HepG2 (cell line): ENCODE measurements around the gene RPS6KA2. TPM values are rescaled to one million over a fixed set of nuclear protein-coding genes. Genes with fewer than 3 reads are reported as not detected.

ENCODE experiments used
- BATF2 ChIP-seq: sonication (generic); formaldehyde crosslinking; IDR thresholded peaks from 2 replicates; pipeline ENCODE4 v1.8.0; 2022; ENCODE audit warnings: mild to moderate bottlenecking, missing genetic modification reagents, moderate library complexity
- BORCS8-MEF2B ChIP-seq: sonication (generic); formaldehyde crosslinking; IDR thresholded peaks from 2 replicates; pipeline ENCODE4 v1.8.0; 2022; ENCODE audit warnings: mild to moderate bottlenecking, missing genetic modification reagents
- CREB1 ChIP-seq, 2 experiments: fragments of 450-650 bp in 1 of 2; IDR thresholded peaks; 2 replicates each; pipeline ENCODE4 v1.6.1; 2016 to 2017; ENCODE audit warnings: control low read depth in 1 of 2, mild to moderate bottlenecking in 1 of 2, missing compliant biosample characterization in 1 of 2, missing genetic modification characterization in 1 of 2
- DMTF1 ChIP-seq: sonication (generic); formaldehyde crosslinking; IDR thresholded peaks from 2 replicates; pipeline ENCODE4 v1.4.0; 2020; ENCODE audit warnings: mild to moderate bottlenecking, missing genetic modification reagents
- ESRRA ChIP-seq: sonication (generic); formaldehyde crosslinking; IDR thresholded peaks from 2 replicates; pipeline ENCODE4 v1.5.1; 2020; ENCODE audit warnings: mild to moderate bottlenecking, low read depth, missing genetic modification reagents
- GATAD2A ChIP-seq: IDR thresholded peaks from 2 replicates; pipeline ENCODE4 v1.6.1; 2016
- HMG20B ChIP-seq: conservative IDR thresholded peaks from 2 replicates; pipeline ENCODE4 v1.6.1; 2016; ENCODE audit warnings: missing genetic modification reagents, missing compliant biosample characterization
- HOXA5 ChIP-seq: sonication (generic); formaldehyde crosslinking; IDR thresholded peaks from 2 replicates; pipeline ENCODE4 v1.4.0; 2020; ENCODE audit warnings: missing genetic modification reagents
- IKZF5 ChIP-seq: IDR thresholded peaks from 2 replicates; pipeline ENCODE4 v1.6.1; 2018; ENCODE audit warnings: missing genetic modification reagents, mild to moderate bottlenecking, missing compliant biosample characterization
- IRF2 ChIP-seq: IDR thresholded peaks from 2 replicates; pipeline ENCODE4 v1.6.1; 2018; ENCODE audit warnings: missing genetic modification reagents, missing compliant biosample characterization
- MATR3 ChIP-seq: sonication (generic); formaldehyde crosslinking; IDR thresholded peaks from 2 replicates; pipeline ENCODE4 v1.4.0; 2020; ENCODE audit warnings: missing genetic modification reagents
- MNT ChIP-seq: fragments of 450-650 bp; IDR thresholded peaks from 2 replicates; pipeline ENCODE4 v1.6.1; 2016
- PHF8 ChIP-seq: sonication (generic); formaldehyde crosslinking; IDR thresholded peaks from 2 replicates; pipeline ENCODE4 v1.5.0; 2020; ENCODE audit warnings: missing genetic modification reagents
- SOX5 ChIP-seq: IDR thresholded peaks from 2 replicates; pipeline ENCODE4 v1.6.1; 2016; ENCODE audit warnings: borderline replicate concordance
- STAT6 ChIP-seq: sonication (generic); formaldehyde crosslinking; IDR thresholded peaks from 2 replicates; pipeline ENCODE4 v1.4.0; 2020; ENCODE audit warnings: missing genetic modification reagents, mild to moderate bottlenecking, borderline replicate concordance
- XBP1 ChIP-seq: sonication (generic); formaldehyde crosslinking; IDR thresholded peaks from 2 replicates; pipeline ENCODE4 v1.5.0; 2020; ENCODE audit warnings: missing genetic modification reagents
- ZKSCAN8 ChIP-seq: IDR thresholded peaks from 2 replicates; pipeline ENCODE4 v1.6.1; 2016; ENCODE audit warnings: borderline replicate concordance, missing genetic modification reagents, missing compliant biosample characterization
- ZNF264 ChIP-seq: sonication (generic); formaldehyde crosslinking; IDR thresholded peaks from 2 replicates; pipeline ENCODE4 v1.4.0; 2020; ENCODE audit warnings: missing genetic modification reagents
- ZNF740 ChIP-seq: sonication (generic); formaldehyde crosslinking; IDR thresholded peaks from 2 replicates; pipeline ENCODE4 v1.4.0; 2020; ENCODE audit warnings: missing genetic modification reagents
- ZNF781 ChIP-seq: sonication (generic); formaldehyde crosslinking; IDR thresholded peaks from 2 replicates; pipeline ENCODE4 v1.5.1; 2020; ENCODE audit warnings: borderline replicate concordance, mild to moderate bottlenecking, missing genetic modification reagents; ENCODE audit errors: not compliant biosample characterization
- polyA plus RNA-seq, 8 experiments: library from polyadenylated mRNA; depleted of rRNA in 3 of 8; stranded (reverse) in 7 of 8; unstranded in 1 of 8; fragments of >200 nt; fragmentation: Illumina TruSeq in 4 of 8; extraction: Trizol in 4 of 8; gene quantifications; 2 replicates each; pipeline versions ENCODE4 v1.2.1 to v1.2.3, GENCODE V29; 2011 to 2016; ENCODE audit warnings: low read depth in 4 of 8, missing spikeins in 1 of 8, mixed read lengths in 1 of 8; ENCODE audit not compliant: insufficient read depth in 1 of 8
- total RNA-seq, 5 experiments: library from RNA; depleted of rRNA; stranded (reverse); fragments of >200 nt; fragmentation: Illumina TruSeq; extraction: Trizol; gene quantifications; 2 replicates each; pipeline ENCODE4 v1.2.3, GENCODE V29; 2016; ENCODE audit warnings: low read depth in 1 of 5

The RPS6KA2 gene
- total and polyA plus RNA-seq, 2 of the 13 experiments (the other 11 are each of a cell fraction or from before 2014, with no cell fraction given), result 0.22 to 0.38 TPM

- peak; percentile 64; the same call in 1 of the 2 replicates for TF ChIP-seq ZKSCAN8 (CRISPR knock-in tag)
- peak; percentile 77; the same call in 1 of the 2 replicates for TF ChIP-seq BORCS8-MEF2B
- peak; percentile 66 for TF ChIP-seq HOXA5 (CRISPR knock-in tag)
- TF ChIP-seq IKZF5 (CRISPR knock-in tag), result peak; percentile 81; the same call in 1 of the 2 replicates
- peak; percentile 78; the same call in 1 of the 2 replicates for TF ChIP-seq ESRRA (CRISPR knock-in tag)
- TF ChIP-seq ZNF264 (CRISPR knock-in tag), result 0 out of 2 replicates have a peak, but pooled peaks have one; percentile 41
- 0 out of 2 replicates have a peak, but pooled peaks have one; percentile 1 for TF ChIP-seq PHF8
- no peak for TF ChIP-seq MATR3 (CRISPR knock-in tag)
- TF ChIP-seq STAT6, result 0 out of 2 replicates have a peak, but pooled peaks have one; percentile 63
- TF ChIP-seq GATAD2A, result peak; percentile 92
- TF ChIP-seq HMG20B (CRISPR knock-in tag), result 0 out of 2 replicates have a peak, but pooled peaks have one; percentile 20
- peak; percentile 85 for TF ChIP-seq IRF2
- no peak for TF ChIP-seq ZNF740 (CRISPR knock-in tag)
- TF ChIP-seq DMTF1, result 0 out of 2 replicates have a peak, but pooled peaks have one; percentile 43
- TF ChIP-seq CREB1 (IDR thresholded peaks at IDR 0.05), result no peak
- TF ChIP-seq CREB1 (CRISPR knock-in tag; IDR thresholded peaks at IDR 0.05), result no peak
- TF ChIP-seq XBP1 (CRISPR knock-in tag), result 0 out of 2 replicates have a peak, but pooled peaks have one; percentile 45
- no peak for TF ChIP-seq ZNF781 (CRISPR knock-in tag)
- TF ChIP-seq BATF2 (CRISPR knock-in tag), result no peak
- peak; percentile 77 for TF ChIP-seq SOX5
- peak; percentile 11; the same call in 1 of the 2 replicates for TF ChIP-seq MNT
Observed at GRCh38 chr6:166394036-166394892, 232.8 kb downstream of the RPS6KA2 start (continued).
